Mesendoderm (in vitro differentiated cells): ENCODE data around the gene TBX2.

Source experiments
- DNase-seq: peaks from one replicate; pipeline ENCODE4 v3.0.0; 2013
- H2AK5ac ChIP-seq: 2 replicates; pipeline ENCODE4 v1.6.1; 2013; ENCODE audit warnings: low read length, inconsistent platforms
- H2BK120ac ChIP-seq: 2 replicates; pipeline ENCODE4 v1.6.1; 2013; ENCODE audit warnings: low read depth, mild to moderate bottlenecking, low read length, moderate library complexity, mixed read lengths
- H2BK15ac ChIP-seq: replicated peaks from 2 replicates; pipeline ENCODE4 v1.6.1; 2013; ENCODE audit warnings: low read depth, mild to moderate bottlenecking, moderate library complexity
- H2BK5ac ChIP-seq: 2 replicates; pipeline ENCODE4 v1.6.1; 2013; ENCODE audit warnings: low read length, inconsistent platforms
- H3K18ac ChIP-seq: 2 replicates; pipeline ENCODE4 v1.6.1; 2013; ENCODE audit warnings: mild to moderate bottlenecking, low read length, mixed read lengths
- H3K23ac ChIP-seq: one replicate; pipeline ENCODE4 v1.6.1; 2013; ENCODE audit warnings: low read length
- H3K27ac ChIP-seq: 2 replicates; pipeline ENCODE4 v1.5.1; 2013; ENCODE audit warnings: low read depth, mild to moderate bottlenecking, inconsistent platforms, low read length, moderate library complexity
- H3K27me3 ChIP-seq: 2 replicates; pipeline ENCODE4 v1.6.1; 2013; ENCODE audit warnings: low read length, control low read depth, mild to moderate bottlenecking, inconsistent platforms; ENCODE audit not compliant: insufficient read depth, poor library complexity
- H3K36me3 ChIP-seq: 2 replicates; pipeline ENCODE4 v1.6.1; 2013; ENCODE audit warnings: low read length, inconsistent platforms; ENCODE audit not compliant: control insufficient read depth, insufficient read depth
- H3K4ac ChIP-seq: one replicate; pipeline ENCODE4 v1.6.1; 2013; ENCODE audit warnings: low read depth, mild to moderate bottlenecking, low read length, moderate library complexity
- H3K4me1 ChIP-seq: 2 replicates; pipeline ENCODE4 v1.6.1; 2013; ENCODE audit warnings: low read depth, low read length, inconsistent platforms; ENCODE audit not compliant: control insufficient read depth
- H3K4me2 ChIP-seq: 2 replicates; pipeline ENCODE4 v1.6.1; 2013; ENCODE audit warnings: low read length
- H3K4me3 ChIP-seq: 2 replicates; pipeline ENCODE4 v1.5.1; 2013; ENCODE audit warnings: mild to moderate bottlenecking, low read length
- H3K56ac ChIP-seq: one replicate; pipeline ENCODE4 v1.6.1; 2013; ENCODE audit warnings: low read length
- H3K79me1 ChIP-seq: 2 replicates; pipeline ENCODE4 v1.6.1; 2013; ENCODE audit warnings: low read length, inconsistent platforms
- H3K79me2 ChIP-seq: 2 replicates; pipeline ENCODE4 v1.6.1; 2013; ENCODE audit warnings: mild to moderate bottlenecking, low read length; ENCODE audit not compliant: control insufficient read depth, insufficient read depth
- H3K9ac ChIP-seq: 2 replicates; pipeline ENCODE4 v1.6.1; 2013; ENCODE audit warnings: low read length, inconsistent platforms
- H4K5ac ChIP-seq: one replicate; pipeline ENCODE4 v1.6.1; 2013; ENCODE audit warnings: low read length
- H4K8ac ChIP-seq: one replicate; pipeline ENCODE4 v1.6.1; 2013; ENCODE audit warnings: low read depth, mild to moderate bottlenecking, control low read depth, low read length, moderate library complexity
- WGBS: extraction: QIAGEN DNeasy Blood & Tissue Kit; methylation state at CpG from one replicate; pipeline ENCODE4 v1.1.7; 2013; ENCODE audit warnings: low lambda C conversion rate, missing lambda C conversion rate; ENCODE audit not compliant: insufficient coverage; ENCODE audit errors: extremely low coverage; 5-methylcytosine and 5-hydroxymethylcytosine counted together

TBX2 gene

DNA sequence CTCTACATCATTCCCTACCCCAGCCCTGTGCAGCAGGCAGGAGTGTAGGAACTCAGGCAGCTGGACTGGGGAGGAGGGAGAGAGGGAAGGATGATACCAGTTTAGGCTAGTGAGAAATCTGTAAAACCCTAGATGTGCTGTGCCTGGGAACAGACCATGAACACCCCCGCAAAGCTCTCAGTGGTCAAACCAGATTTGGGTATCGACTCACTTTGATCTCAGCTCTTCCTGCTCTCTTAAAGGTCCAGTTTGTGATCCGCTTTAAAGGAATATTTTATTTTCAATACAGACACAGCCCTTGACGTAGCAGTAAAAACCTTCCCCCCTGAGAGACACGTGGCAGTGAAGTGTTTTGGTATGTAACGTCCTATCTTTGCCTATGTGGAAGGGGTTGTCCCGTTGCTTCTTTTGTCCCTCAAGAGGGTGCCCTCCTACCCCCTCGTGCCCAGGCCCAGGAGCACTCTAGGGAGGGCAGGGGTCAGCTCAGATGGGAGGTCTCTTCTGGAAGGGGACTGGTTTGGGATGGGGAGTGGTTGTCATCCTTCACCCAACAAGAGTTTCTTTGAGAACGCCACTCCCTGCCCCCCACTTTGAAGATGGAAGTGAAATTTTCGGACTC is 19.3 kb upstream of the TBX2 start:
- no peak overlapping the region for H3K9ac ChIP-seq
- no peak overlapping the region for H4K8ac ChIP-seq
- no peak overlapping the region for H3K18ac ChIP-seq
- H3K23ac ChIP-seq = no peak overlapping the region
- H3K79me1 ChIP-seq = no peaks in the 10 kb centered on the region
- no peak overlapping the region for H2BK15ac ChIP-seq
- no peaks in the 10 kb centered on the region for H3K79me2 ChIP-seq
- WGBS = no CpG with 5 or more reads among the region's 10 CpGs
- H2BK120ac ChIP-seq = no peak overlapping the region
- no peaks in the 10 kb centered on the region for H3K27me3 ChIP-seq
- H3K27ac ChIP-seq = no peak overlapping the region
- no peak overlapping the region for H3K4me3 ChIP-seq
- no peak overlapping the region for H2BK5ac ChIP-seq
- H2AK5ac ChIP-seq = no peak overlapping the region
- H3K36me3 ChIP-seq = no peaks in the 10 kb centered on the region
- H3K4me1 ChIP-seq = no peaks in the 10 kb centered on the region
- no peak for DNase-seq
- no peak overlapping the region for H4K5ac ChIP-seq
- H3K4me2 ChIP-seq = no peak overlapping the region
- no peak overlapping the region for H3K56ac ChIP-seq
- no peak overlapping the region for H3K4ac ChIP-seq

- Histone ChIP-seq H4K5ac (no peak overlapping the region), H3K4me2 (no peak overlapping the region), H4K8ac (no peak overlapping the region), H3K56ac (no peak overlapping the region), H2BK120ac (no peak overlapping the region), H3K36me3 (no peaks in the 10 kb centered on the region), H2BK15ac (no peak overlapping the region), H3K4me3 (no peak overlapping the region), H2BK5ac (no peak overlapping the region), H3K9ac (no peak overlapping the region), H3K23ac (no peak overlapping the region), H2AK5ac (no peak overlapping the region), H3K27ac (no peak overlapping the region), H3K27me3 (no peaks in the 10 kb centered on the region), H3K79me1 (no peaks in the 10 kb centered on the region), H3K4ac (no peak overlapping the region), H3K79me2 (no peaks in the 10 kb centered on the region), H3K4me1 (no peaks in the 10 kb centered on the region), H3K18ac (no peak overlapping the region)
- no peak for DNase-seq
- WGBS = no CpG with 5 or more reads among the region's 18 CpGs
These were observed 18.7 kb upstream of the TBX2 start for GRCh38 chr17:61380836-61381525.

DNA sequence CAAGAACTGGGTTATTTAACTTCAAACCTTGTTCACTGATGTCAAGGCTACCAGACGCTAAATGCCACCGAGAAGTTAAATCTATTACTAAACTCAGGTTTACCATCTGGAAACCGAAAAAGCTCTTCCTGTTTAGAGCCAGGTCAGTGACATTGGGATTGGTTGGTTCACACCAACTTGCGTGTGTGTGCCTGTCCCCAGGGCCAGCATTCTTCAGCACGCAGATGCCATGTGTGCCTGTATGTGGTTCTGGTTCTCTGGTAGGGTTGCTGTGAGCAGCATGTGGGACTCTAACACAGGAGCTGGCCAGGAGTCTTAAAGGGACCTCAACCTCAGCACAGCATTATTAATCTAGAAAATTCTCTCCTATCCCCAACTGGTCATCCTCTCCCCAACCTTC is 18.1 kb upstream of the TBX2 start:
- Histone ChIP-seq H2AK5ac (no peak overlapping the region), H2BK5ac (no peak overlapping the region), H3K18ac (no peak overlapping the region), H3K79me1 (no peaks in the 10 kb centered on the region), H3K9ac (no peak overlapping the region), H3K27ac (no peak overlapping the region), H3K27me3 (no peaks in the 10 kb centered on the region), H3K56ac (no peak overlapping the region), H4K8ac (no peak overlapping the region), H4K5ac (no peak overlapping the region), H2BK15ac (no peak overlapping the region), H3K4me1 (no peaks in the 10 kb centered on the region), H3K36me3 (no peaks in the 10 kb centered on the region), H3K23ac (no peak overlapping the region), H3K4me2 (no peak overlapping the region), H3K4me3 (no peak overlapping the region), H3K79me2 (no peaks in the 10 kb centered on the region), H3K4ac (no peak overlapping the region), H2BK120ac (no peak overlapping the region)
- DNase-seq = no peak
- no CpG with 5 or more reads among the region's 5 CpGs for WGBS

GRCh38 chr17:61382796-61383688 is 16.6 kb upstream of the TBX2 start:
- WGBS = no CpG with 5 or more reads among the region's 16 CpGs
- no peak overlapping the region for H3K9ac ChIP-seq
- H3K56ac ChIP-seq = no peak overlapping the region
- no peak overlapping the region for H2BK5ac ChIP-seq
- no peak overlapping the region for H3K4me2 ChIP-seq
- H3K23ac ChIP-seq = no peak overlapping the region
- H2BK15ac ChIP-seq = no peak overlapping the region
- no peak overlapping the region for H3K4me3 ChIP-seq
- no peak overlapping the region for H4K8ac ChIP-seq
- H3K4ac ChIP-seq = no peak overlapping the region
- H3K36me3 ChIP-seq = no peaks in the 10 kb centered on the region
- no peak overlapping the region for H3K27ac ChIP-seq
- no peaks in the 10 kb centered on the region for H3K79me1 ChIP-seq
- H2AK5ac ChIP-seq = no peak overlapping the region
- H4K5ac ChIP-seq = no peak overlapping the region
- no peak for DNase-seq
- H3K27me3 ChIP-seq = no peaks in the 10 kb centered on the region
- H3K4me1 ChIP-seq = no peaks in the 10 kb centered on the region
- H3K18ac ChIP-seq = no peak overlapping the region
- H3K79me2 ChIP-seq = no peaks in the 10 kb centered on the region
- no peak overlapping the region for H2BK120ac ChIP-seq

- Histone ChIP-seq H3K27ac (no peak overlapping the region), H3K79me1 (no peaks in the 10 kb centered on the region), H3K4me2 (no peak overlapping the region), H3K23ac (no peak overlapping the region), H3K36me3 (no peaks in the 10 kb centered on the region), H2BK15ac (no peak overlapping the region), H3K9ac (no peak overlapping the region), H3K27me3 (no peaks in the 10 kb centered on the region), H3K79me2 (no peaks in the 10 kb centered on the region), H2BK120ac (no peak overlapping the region), H3K4me3 (no peak overlapping the region), H3K4me1 (no peaks in the 10 kb centered on the region), H2BK5ac (no peak overlapping the region), H3K56ac (no peak overlapping the region), H2AK5ac (no peak overlapping the region), H3K4ac (no peak overlapping the region), H4K8ac (no peak overlapping the region), H4K5ac (no peak overlapping the region), H3K18ac (no peak overlapping the region)
- no CpG with 5 or more reads among the region's 18 CpGs for whole genome bisulfite sequencing
- no peak for DNase-seq
These were observed 15.9 kb upstream of the TBX2 start for GRCh38 chr17:61383689-61384201.
